ENCODE measurements around the gene ITGB5. TPM values are rescaled to one million over a fixed set of nuclear protein-coding genes. Genes with fewer than 3 reads are reported as not detected.

Gene ITGB5
- total and polyA plus RNA-seq, 2 donors (not counting 3 experiments of a cell fraction or from before 2014, with no cell fraction given), result 144 to 170 TPM

GRCh38 chr3:124812291-124813265 lies 74.6 kb downstream of the ITGB5 start:
- dilution Hi-C loops (cut with MboI; ENCODE audit: extremely low pct_ligation_motif_present, low sequenced_read_pairs) (no loop called here), intact Hi-C loops (cut with micrococcal nuclease) (no loop called here)
- ChIA-PET CTCF (interaction anchor here (0.9 to 1.7 kb wide), 3 partner anchors 25 to 51 kb away, joined by 3 to 7 read pairs (median 4); no protein-coding TSS in a partner anchor), POLR2A (no interaction called here)
- Histone ChIP-seq H3K27ac (ENCODE audit: insufficient read depth, low read depth, low read length) (no peak overlapping the region), H3K27me3 (ENCODE audit: control insufficient read depth in 2 of 2, insufficient read depth in 2 of 2, low read length in 2 of 2) (no peaks in the 10 kb centered on the region), H3K9ac (replicated peaks; ENCODE audit: extremely low read depth, insufficient read depth, low read length) (no peak overlapping the region), H4K20me1 (replicated peaks; ENCODE audit: control insufficient read depth, extremely low read depth, insufficient read depth, low read length) (no peaks in the 10 kb centered on the region), H3K4me1 (ENCODE audit: control insufficient read depth, extremely low read depth, insufficient read depth, low read length) (peaks cover 2% of the 10 kb centered on the region), H3K9me3 (replicated peaks; ENCODE audit: control insufficient read depth, insufficient read depth, low read length) (no peaks in the 10 kb centered on the region), H3K4me2 (ENCODE audit: insufficient read depth, low read length) (no peak overlapping the region), H3K36me3 (ENCODE audit: control insufficient read depth in 2 of 2, extremely low read depth in 1 of 2, insufficient read depth in 2 of 2, low read length in 2 of 2) (peaks cover 0 to 3% of the 10 kb centered on the region in 2 experiments), H3K9me1 (replicated peaks; ENCODE audit: control insufficient read depth, extremely low read depth, insufficient read depth, low read length) (no peaks in the 10 kb centered on the region), H3K79me2 (ENCODE audit: control insufficient read depth, insufficient read depth, low read length) (no peaks in the 10 kb centered on the region), H2AFZ (ENCODE audit: low read depth, low read length) (no peak overlapping the region), H3K4me3 (replicated peaks in 1 of 3; ENCODE audit: insufficient read depth in 1 of 3, low read depth in 1 of 3, low read length in 3 of 3) (no peak overlapping the region)
- no TSS peak for BruUV-seq (replicated peaks)
- FAIRE-seq, result peak; percentile 33
- peak; percentile 9 for DNase-seq (ENCODE audit: low read depth, low spot score)
- no peak for TF ChIP-seq MAX (IDR thresholded peaks at IDR 0.05; ENCODE audit: insufficient read depth, insufficient read length)
- peak; percentile 30 for TF ChIP-seq JUN (IDR thresholded peaks at IDR 0.05; ENCODE audit: borderline replicate concordance, insufficient read depth, insufficient read length, low read depth)
- peak; percentile 31 for TF ChIP-seq FOS (IDR thresholded peaks at IDR 0.05; ENCODE audit: borderline replicate concordance, insufficient read depth, low read length)
- TF ChIP-seq, protein P1, sequence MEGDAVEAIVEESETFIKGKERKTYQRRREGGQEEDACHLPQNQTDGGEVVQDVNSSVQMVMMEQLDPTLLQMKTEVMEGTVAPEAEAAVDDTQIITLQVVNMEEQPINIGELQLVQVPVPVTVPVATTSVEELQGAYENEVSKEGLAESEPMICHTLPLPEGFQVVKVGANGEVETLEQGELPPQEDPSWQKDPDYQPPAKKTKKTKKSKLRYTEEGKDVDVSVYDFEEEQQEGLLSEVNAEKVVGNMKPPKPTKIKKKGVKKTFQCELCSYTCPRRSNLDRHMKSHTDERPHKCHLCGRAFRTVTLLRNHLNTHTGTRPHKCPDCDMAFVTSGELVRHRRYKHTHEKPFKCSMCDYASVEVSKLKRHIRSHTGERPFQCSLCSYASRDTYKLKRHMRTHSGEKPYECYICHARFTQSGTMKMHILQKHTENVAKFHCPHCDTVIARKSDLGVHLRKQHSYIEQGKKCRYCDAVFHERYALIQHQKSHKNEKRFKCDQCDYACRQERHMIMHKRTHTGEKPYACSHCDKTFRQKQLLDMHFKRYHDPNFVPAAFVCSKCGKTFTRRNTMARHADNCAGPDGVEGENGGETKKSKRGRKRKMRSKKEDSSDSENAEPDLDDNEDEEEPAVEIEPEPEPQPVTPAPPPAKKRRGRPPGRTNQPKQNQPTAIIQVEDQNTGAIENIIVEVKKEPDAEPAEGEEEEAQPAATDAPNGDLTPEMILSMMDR (IDR thresholded peaks at IDR 0.05; ENCODE audit: extremely low read depth in 1 of 2, insufficient read depth in 1 of 2, low read depth in 1 of 2, low read length in 2 of 2), result no peak

All from endothelial cell of umbilical vein (primary cell).